ENCODE measurements around the gene PEX14.

GRCh38 chr1:10591010-10591409, 116.3 kb downstream of the PEX14 start:
- TF ChIP-seq CTCF (IDR thresholded peaks at IDR 0.05) (no peak), PREB (CRISPR knock-in tag; IDR thresholded peaks at IDR 0.05; ENCODE audit: borderline replicate concordance) (no peak), ATF2 (CRISPR knock-in tag; IDR thresholded peaks at IDR 0.05; ENCODE audit: borderline replicate concordance, low read depth) (no peak), CBFB (CRISPR knock-in tag; IDR thresholded peaks at IDR 0.05; ENCODE audit: low read depth) (no peak), SMAD4 (CRISPR knock-in tag; IDR thresholded peaks at IDR 0.05) (no peak), ERG (CRISPR knock-in tag; IDR thresholded peaks at IDR 0.05) (no peak), PRRX2 (CRISPR knock-in tag; IDR thresholded peaks at IDR 0.05) (no peak), CREB1 (CRISPR knock-in tag; IDR thresholded peaks at IDR 0.05) (no peak), ESRRA (CRISPR knock-in tag; IDR thresholded peaks at IDR 0.05; ENCODE audit: borderline replicate concordance) (no peak), CREM (CRISPR knock-in tag; IDR thresholded peaks at IDR 0.05) (no peak), KAT7 (CRISPR knock-in tag; IDR thresholded peaks at IDR 0.05; ENCODE audit: borderline replicate concordance) (no peak), ZNF232 (CRISPR knock-in tag; IDR thresholded peaks at IDR 0.05) (no peak), MAX (CRISPR knock-in tag; IDR thresholded peaks at IDR 0.05) (no peak)

All from WTC11 (cell line).